Measurements from ENCODE around the gene ARID1A.

DNA sequence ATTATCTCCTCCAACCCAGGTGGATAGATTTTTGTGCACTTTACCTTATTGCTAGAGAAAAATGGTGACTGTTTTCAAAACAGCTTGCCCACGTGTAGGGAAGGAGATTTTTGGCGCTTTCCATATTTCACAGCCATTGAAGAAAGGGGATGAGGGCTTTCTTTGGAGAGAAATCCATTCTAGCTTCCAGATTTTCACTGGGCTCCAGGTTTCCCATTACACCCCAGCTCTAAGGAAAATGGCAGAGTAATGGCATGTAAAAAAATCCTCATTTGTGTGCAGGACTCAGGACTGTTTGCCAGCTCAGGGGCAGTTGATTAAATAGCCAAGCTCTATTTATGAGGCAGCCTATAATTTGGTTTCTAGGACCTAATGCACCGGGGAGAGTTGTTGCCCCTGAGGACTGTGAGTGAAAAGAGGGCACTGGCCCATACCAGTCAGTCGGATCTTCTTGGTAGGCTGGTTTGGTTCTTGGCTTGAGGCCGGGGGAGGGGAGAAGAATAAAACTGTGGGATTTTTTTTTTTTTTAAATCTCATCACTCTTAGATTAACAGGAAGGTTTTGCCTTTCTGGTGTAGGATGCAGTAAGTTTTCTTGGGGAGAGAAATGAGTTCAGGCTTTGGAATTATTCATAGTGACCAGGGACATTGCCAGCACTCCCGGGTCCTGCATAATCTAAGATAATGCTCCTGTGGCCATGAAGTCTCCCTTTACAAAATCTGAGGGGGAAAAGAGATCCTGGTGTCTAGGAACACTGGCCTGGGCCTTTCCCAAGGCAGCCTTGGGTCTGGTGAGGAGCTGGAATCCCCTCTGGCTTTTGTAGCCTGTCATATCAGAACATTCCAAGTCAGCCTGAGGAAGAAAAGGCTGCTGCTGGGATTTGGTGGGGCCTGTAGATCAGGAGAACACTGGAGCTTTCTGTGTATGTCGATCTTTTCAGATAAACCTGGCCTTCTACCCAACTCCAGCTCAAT, 1.9 kb upstream of the ARID1A start:
- TF ChIP-seq, protein P1, sequence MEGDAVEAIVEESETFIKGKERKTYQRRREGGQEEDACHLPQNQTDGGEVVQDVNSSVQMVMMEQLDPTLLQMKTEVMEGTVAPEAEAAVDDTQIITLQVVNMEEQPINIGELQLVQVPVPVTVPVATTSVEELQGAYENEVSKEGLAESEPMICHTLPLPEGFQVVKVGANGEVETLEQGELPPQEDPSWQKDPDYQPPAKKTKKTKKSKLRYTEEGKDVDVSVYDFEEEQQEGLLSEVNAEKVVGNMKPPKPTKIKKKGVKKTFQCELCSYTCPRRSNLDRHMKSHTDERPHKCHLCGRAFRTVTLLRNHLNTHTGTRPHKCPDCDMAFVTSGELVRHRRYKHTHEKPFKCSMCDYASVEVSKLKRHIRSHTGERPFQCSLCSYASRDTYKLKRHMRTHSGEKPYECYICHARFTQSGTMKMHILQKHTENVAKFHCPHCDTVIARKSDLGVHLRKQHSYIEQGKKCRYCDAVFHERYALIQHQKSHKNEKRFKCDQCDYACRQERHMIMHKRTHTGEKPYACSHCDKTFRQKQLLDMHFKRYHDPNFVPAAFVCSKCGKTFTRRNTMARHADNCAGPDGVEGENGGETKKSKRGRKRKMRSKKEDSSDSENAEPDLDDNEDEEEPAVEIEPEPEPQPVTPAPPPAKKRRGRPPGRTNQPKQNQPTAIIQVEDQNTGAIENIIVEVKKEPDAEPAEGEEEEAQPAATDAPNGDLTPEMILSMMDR (IDR thresholded peaks at IDR 0.05; ENCODE audit: insufficient read depth, low read length, poor library complexity, severe bottlenecking), result no peak
- no peak for TF ChIP-seq EZH2phosphoT487 (conservative IDR thresholded peaks at IDR 0.05; ENCODE audit: low read length)
